OCI-M2 (cell line): Measurements from ENCODE around the gene OR13C5.

Experiments
- DNase-seq: peaks from one replicate; lab custom pipeline; 2025; ENCODE audit not compliant: unreplicated experiment; lab: John Stamatoyannopoulos, UW

Gene OR13C5

DNA sequence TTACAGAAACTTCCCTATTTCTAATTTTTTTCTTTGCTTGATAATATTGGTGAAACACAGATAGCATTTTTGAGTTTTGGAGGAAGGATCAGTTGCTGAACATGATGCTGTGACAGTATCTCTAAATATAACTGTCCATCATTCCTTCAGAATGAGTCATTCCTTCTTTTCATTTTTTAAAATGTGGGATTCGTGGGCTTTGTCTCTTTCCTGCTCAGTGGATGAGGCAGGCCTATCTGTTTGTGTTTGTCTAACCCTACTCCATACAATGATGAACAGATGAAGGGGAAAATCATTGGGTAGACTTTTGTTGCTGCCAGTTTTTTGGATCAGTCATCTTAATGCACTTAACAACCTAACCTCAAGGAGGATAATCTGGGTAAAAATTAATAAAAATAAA, 46.0 kb downstream of the OR13C5 start:
- no peak for DNase-seq
